HepG2 (cell line): ENCODE data around the gene RBP7. TPM values are rescaled to one million over a fixed set of nuclear protein-coding genes. Genes with fewer than 3 reads are reported as not detected.
A peak's percentile ranks its signal among the peaks of the same experiment; 100 is the strongest.

Experiments
- ARNT2 ChIP-seq: sonication (generic); formaldehyde crosslinking; IDR thresholded peaks from 2 replicates; pipeline ENCODE4 v1.8.0; 2022; ENCODE audit warnings: mild to moderate bottlenecking, low read depth, missing genetic modification reagents, moderate library complexity
- ARNTL ChIP-seq: sonication (generic); formaldehyde crosslinking; IDR thresholded peaks from 2 replicates; pipeline ENCODE4 v1.4.0; 2020; ENCODE audit warnings: mild to moderate bottlenecking, missing genetic modification reagents
- CBX5 ChIP-seq: sonication (generic); formaldehyde crosslinking; IDR thresholded peaks from 2 replicates; pipeline ENCODE4 v1.4.0; 2020; ENCODE audit warnings: missing genetic modification reagents, borderline replicate concordance
- FOSL2 ChIP-seq: sonication (generic); formaldehyde crosslinking; IDR thresholded peaks from 2 replicates; pipeline ENCODE4 v1.4.0; 2020; ENCODE audit warnings: missing genetic modification reagents
- FOXA3 ChIP-seq: IDR thresholded peaks from 2 replicates; pipeline ENCODE4 v1.6.1; 2016; ENCODE audit warnings: missing genetic modification reagents, missing compliant biosample characterization
- IKZF5 ChIP-seq: IDR thresholded peaks from 2 replicates; pipeline ENCODE4 v1.6.1; 2018; ENCODE audit warnings: missing genetic modification reagents, mild to moderate bottlenecking, missing compliant biosample characterization
- IRF2 ChIP-seq: IDR thresholded peaks from 2 replicates; pipeline ENCODE4 v1.6.1; 2018; ENCODE audit warnings: missing genetic modification reagents, missing compliant biosample characterization
- NKX3-1 ChIP-seq: sonication (generic); formaldehyde crosslinking; IDR thresholded peaks from 2 replicates; pipeline ENCODE4 v1.5.0; 2020; ENCODE audit warnings: missing genetic modification reagents
- PPARG ChIP-seq: conservative IDR thresholded peaks from 2 replicates; pipeline ENCODE4 v1.6.1; 2016; ENCODE audit warnings: missing biosample characterization, missing genetic modification reagents
- RXRB ChIP-seq: IDR thresholded peaks from 2 replicates; pipeline ENCODE4 v1.6.1; 2016; ENCODE audit warnings: borderline replicate concordance, missing genetic modification reagents, missing compliant biosample characterization
- SOX13 ChIP-seq, 3 experiments: fragments of 450-650 bp in 1 of 3; sonication (generic) in 1 of 3; formaldehyde crosslinking in 1 of 3; IDR thresholded peaks in 2 of 3; conservative IDR thresholded peaks in 1 of 3; 2 replicates each; pipeline versions ENCODE4 v1.5.0 to v1.6.1; 2016 to 2020; ENCODE audit warnings: antibody characterized with exemption in 1 of 3, mild to moderate bottlenecking in 1 of 3, missing compliant biosample characterization in 1 of 3, missing genetic modification reagents in 1 of 3, moderate library complexity in 1 of 3
- STAT5B ChIP-seq: sonication (generic); formaldehyde crosslinking; IDR thresholded peaks from 2 replicates; pipeline ENCODE4 v1.4.0; 2020; ENCODE audit warnings: missing genetic modification reagents
- TAF15 ChIP-seq: fragments of 200-400 bp; formaldehyde crosslinking; IDR thresholded peaks from one replicate; pipeline ENCODE4 v1.6.1; 2018; ENCODE audit warnings: mild to moderate bottlenecking, low read depth, low read length; ENCODE audit not compliant: poor library complexity, severe bottlenecking
- ZNF18 ChIP-seq: sonication (generic); formaldehyde crosslinking; IDR thresholded peaks from 2 replicates; pipeline ENCODE4 v1.8.0; 2022; ENCODE audit warnings: mild to moderate bottlenecking, missing genetic modification reagents; ENCODE audit not compliant: insufficient replicate concordance
- ZNF275 ChIP-seq: sonication (generic); formaldehyde crosslinking; IDR thresholded peaks from 2 replicates; pipeline ENCODE4 v1.8.0; 2022; ENCODE audit warnings: missing genetic modification reagents, mild to moderate bottlenecking, inconsistent platforms, borderline replicate concordance
- ZNF446 ChIP-seq: sonication (generic); formaldehyde crosslinking; IDR thresholded peaks from 2 replicates; pipeline ENCODE4 v1.5.0; 2020; ENCODE audit warnings: mild to moderate bottlenecking, missing genetic modification reagents
- ZNF704 ChIP-seq: sonication (generic); formaldehyde crosslinking; IDR thresholded peaks from 2 replicates; pipeline ENCODE4 v1.8.1; 2023; ENCODE audit warnings: mild to moderate bottlenecking, inconsistent platforms, moderate library complexity, missing genetic modification reagents, borderline replicate concordance
- ZNF710 ChIP-seq: sonication (generic); formaldehyde crosslinking; IDR thresholded peaks from 2 replicates; pipeline ENCODE4 v1.5.0; 2020; ENCODE audit warnings: mild to moderate bottlenecking, missing genetic modification reagents, borderline replicate concordance
- ZNF891 ChIP-seq: sonication (generic); formaldehyde crosslinking; IDR thresholded peaks from 2 replicates; pipeline ENCODE4 v1.5.0; 2020; ENCODE audit warnings: mild to moderate bottlenecking, missing genetic modification reagents
- polyA plus RNA-seq, 8 experiments: library from polyadenylated mRNA; depleted of rRNA in 3 of 8; stranded (reverse) in 7 of 8; unstranded in 1 of 8; fragments of >200 nt; fragmentation: Illumina TruSeq in 4 of 8; extraction: Trizol in 4 of 8; gene quantifications; 2 replicates each; pipeline versions ENCODE4 v1.2.1 to v1.2.3, GENCODE V29; 2011 to 2016; ENCODE audit warnings: low read depth in 4 of 8, missing spikeins in 1 of 8, mixed read lengths in 1 of 8; ENCODE audit not compliant: insufficient read depth in 1 of 8
- total RNA-seq, 5 experiments: library from RNA; depleted of rRNA; stranded (reverse); fragments of >200 nt; fragmentation: Illumina TruSeq; extraction: Trizol; gene quantifications; 2 replicates each; pipeline ENCODE4 v1.2.3, GENCODE V29; 2016; ENCODE audit warnings: low read depth in 1 of 5

RBP7 gene
- total and polyA plus RNA-seq, 2 of the 13 experiments (the other 11 are each of a cell fraction or from before 2014, with no cell fraction given) = 1.6 to 2.0 TPM

- TF ChIP-seq ZNF704 (CRISPR knock-in tag) = no peak
- TF ChIP-seq ZNF891 (CRISPR knock-in tag) = peak; percentile 69
- TF ChIP-seq IRF2 (CRISPR knock-in tag) = peak; percentile 2; the same call in 1 of the 2 replicates
- no peak for TF ChIP-seq SOX13 (IDR thresholded peaks at IDR 0.05)
- TF ChIP-seq SOX13 (CRISPR knock-in tag; conservative IDR thresholded peaks at IDR 0.05 in 1 of 2, IDR thresholded peaks at IDR 0.05 in 1 of 2) = peak in 1 of 2 experiments; percentile 14; a peak in 1 of 4 replicates
- TF ChIP-seq PPARG (CRISPR knock-in tag) = no peak
- TF ChIP-seq ARNTL (CRISPR knock-in tag) = 0 out of 2 replicates have a peak, but pooled peaks have one; percentile 45
- TF ChIP-seq FOSL2 (CRISPR knock-in tag) = no peak; the same call in 1 of the 2 replicates
- no peak for TF ChIP-seq CBX5 (CRISPR knock-in tag)
- peak; percentile 43; the same call in 1 of the 2 replicates for TF ChIP-seq IKZF5
- TF ChIP-seq RXRB (CRISPR knock-in tag) = no peak; the same call in 1 of the 2 replicates
- no peak for TF ChIP-seq ZNF275 (CRISPR knock-in tag)
- TF ChIP-seq TAF15 = no peak
- 0 out of 2 replicates have a peak, but pooled peaks have one; percentile 39 for TF ChIP-seq ZNF710 (CRISPR knock-in tag)
- no peak for TF ChIP-seq ZNF18 (CRISPR knock-in tag)
- TF ChIP-seq FOXA3 (CRISPR knock-in tag) = peak; percentile 21; the same call in 1 of the 2 replicates
- no peak for TF ChIP-seq ZNF446 (CRISPR knock-in tag)
- no peak for TF ChIP-seq STAT5B
- TF ChIP-seq ARNT2 (CRISPR knock-in tag) = peak; percentile 32; the same call in 1 of the 2 replicates
- TF ChIP-seq NKX3-1 (CRISPR knock-in tag) = no peak
These were observed 35.7 kb downstream of the RBP7 start, which contains the start of gene UBE4B (continued) for GRCh38 chr1:10032590-10033358.
